ENCODE measurements around the gene PTPRK.

DNA sequence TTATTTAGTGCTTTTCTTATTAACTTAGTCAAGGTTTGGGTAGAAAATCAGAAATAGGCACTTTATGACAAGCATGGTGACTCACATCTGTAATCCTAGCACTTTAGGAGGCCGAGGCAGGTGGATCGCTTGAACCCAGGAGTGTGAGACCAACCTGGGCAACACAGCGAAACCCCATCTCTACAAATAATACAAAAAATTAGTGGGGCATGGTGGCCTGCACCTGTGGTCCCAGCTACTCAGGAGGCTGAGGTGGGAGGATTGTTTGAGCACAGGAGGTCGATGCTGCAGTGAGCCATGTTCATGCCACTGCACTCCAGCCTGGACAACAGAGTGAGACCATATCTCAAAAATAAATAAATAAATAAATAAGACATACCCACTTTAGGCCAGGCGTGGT lies 568.2 kb downstream of the PTPRK start:
- no peak for TF ChIP-seq EZH2phosphoT487 (IDR thresholded peaks at IDR 0.05; ENCODE audit: borderline replicate concordance, low read depth, low read length)
- TF ChIP-seq, protein P1, sequence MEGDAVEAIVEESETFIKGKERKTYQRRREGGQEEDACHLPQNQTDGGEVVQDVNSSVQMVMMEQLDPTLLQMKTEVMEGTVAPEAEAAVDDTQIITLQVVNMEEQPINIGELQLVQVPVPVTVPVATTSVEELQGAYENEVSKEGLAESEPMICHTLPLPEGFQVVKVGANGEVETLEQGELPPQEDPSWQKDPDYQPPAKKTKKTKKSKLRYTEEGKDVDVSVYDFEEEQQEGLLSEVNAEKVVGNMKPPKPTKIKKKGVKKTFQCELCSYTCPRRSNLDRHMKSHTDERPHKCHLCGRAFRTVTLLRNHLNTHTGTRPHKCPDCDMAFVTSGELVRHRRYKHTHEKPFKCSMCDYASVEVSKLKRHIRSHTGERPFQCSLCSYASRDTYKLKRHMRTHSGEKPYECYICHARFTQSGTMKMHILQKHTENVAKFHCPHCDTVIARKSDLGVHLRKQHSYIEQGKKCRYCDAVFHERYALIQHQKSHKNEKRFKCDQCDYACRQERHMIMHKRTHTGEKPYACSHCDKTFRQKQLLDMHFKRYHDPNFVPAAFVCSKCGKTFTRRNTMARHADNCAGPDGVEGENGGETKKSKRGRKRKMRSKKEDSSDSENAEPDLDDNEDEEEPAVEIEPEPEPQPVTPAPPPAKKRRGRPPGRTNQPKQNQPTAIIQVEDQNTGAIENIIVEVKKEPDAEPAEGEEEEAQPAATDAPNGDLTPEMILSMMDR (conservative IDR thresholded peaks at IDR 0.05; ENCODE audit: low read length), result no peak
